GM03348 (cell line): ENCODE measurements around the gene FBLN5.
A peak's percentile ranks its signal among the peaks of the same experiment; 100 is the strongest.

Experiments
- DNase-seq: peaks from one replicate; pipeline ENCODE4 v3.0.0; 2012; ENCODE audit warnings: low spot score

The FBLN5 gene

DNA sequence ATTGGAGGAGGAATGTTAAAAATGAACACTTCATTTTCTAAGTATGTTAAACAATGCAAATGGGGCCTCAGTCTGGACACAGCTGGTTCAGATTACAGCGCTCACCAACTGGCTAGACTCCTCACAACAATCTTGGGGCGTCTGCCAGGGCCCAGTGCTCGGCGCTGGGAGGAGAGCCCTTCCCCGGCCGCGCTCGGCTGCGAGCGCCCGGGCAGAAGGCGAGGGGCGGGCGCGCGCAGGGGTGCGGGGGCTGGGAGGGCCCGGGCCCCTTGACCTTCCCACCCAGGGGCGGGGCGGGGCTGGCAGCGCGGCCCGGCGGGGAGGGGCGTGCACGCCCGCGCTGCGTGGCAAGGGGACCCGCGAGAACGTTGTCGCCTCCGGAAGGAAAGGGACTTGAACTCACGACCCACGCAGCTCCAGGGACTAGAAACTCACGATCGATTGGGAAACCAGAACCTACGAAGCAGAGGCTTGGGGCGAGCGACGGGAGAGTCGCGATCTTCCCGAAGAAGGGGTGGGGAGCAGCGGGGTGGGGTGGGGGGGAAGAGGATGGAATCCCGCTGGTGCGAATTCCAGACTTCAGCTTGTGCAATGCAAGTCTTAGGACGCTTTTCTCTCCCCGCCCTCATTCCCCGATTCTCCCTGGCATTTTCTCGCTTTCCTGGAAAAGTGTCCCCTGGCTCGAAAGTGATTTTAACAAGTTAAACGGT is at the start of gene FBLN5:
Gene FBLN5 (minus strand): TSS at position 220 of the 710 bp plus-strand sequence. CDS start 465 bp downstream, outside the sequence.
- DNase-seq = peak; percentile 92

- peak; percentile 80 for DNase-seq
These were observed 49.5 kb upstream of the FBLN5 start for GRCh38 chr14:91996948-91997371.

DNA sequence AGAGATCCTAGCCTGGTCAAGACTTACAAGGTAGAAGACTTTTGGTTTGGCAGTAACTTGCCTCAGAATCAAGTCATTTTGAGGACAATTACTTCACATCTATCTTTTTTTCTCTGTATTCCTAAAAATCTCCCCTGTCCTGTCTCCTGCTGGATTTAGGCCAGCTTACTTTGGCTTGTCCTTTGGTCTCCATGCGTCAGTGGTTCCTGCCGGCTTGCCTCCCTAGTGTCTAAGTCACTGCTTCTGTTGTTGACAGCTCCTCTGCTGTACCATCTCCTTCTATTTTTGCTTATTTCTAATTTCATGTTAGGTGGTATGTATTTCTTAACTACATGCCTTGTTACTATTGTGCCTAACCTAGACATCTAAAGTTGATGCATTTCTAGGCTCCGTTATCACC is 39.7 kb upstream of the FBLN5 start:
- DNase-seq = no peak

DNA sequence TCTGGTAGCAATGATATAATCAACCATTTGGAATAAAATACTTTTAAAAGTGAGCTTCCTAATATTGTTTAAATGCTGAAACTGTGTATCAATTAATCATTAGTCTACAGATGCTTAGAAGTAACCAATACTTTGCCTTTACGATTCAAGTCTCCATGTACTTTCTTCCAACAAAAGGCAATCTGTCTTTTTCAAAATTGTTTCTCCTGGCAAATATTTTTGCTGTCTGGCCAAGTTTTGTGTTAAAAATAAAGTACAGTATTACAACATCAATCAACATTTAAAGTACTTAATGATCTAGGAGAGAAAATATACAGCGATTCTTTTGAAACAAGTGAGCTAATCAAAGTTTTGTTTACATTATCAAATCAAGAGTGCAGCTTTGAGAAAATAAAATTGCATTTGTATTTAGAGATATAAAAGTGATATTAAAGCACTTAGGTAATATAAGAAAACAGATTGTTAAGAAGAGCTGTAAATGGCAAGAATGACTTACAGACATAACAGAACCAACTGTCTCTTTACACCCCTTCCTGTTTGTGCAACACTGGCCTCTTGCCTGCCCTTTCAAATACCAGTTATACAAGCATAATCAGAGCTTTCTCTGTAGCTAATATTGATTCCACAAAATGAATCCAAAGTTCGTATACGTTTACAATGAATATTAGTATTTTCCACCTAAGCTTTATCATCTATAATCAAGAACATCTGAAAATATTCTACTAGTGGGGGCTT is 38.2 kb upstream of the FBLN5 start:
- peak; percentile 29 for DNase-seq

DNA sequence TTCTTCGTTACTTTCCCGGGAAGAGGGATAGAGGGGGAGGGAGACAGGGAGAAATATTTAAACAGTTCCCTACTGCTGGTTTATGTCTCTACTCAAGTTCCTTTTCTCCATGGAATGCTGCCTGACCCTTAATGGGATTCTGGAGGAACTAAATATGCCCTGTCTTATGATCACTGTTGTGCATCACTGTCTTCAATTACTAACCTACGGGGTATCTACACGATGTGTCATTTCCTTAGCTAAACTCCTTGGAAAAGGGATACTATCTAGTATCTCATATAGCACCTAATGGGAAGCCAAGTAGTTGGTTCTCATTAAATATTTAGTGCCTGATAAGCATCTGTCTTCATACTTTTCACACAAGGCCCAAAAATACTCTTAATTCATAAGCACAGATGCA is 37.5 kb upstream of the FBLN5 start:
- peak; percentile 31 for DNase-seq

GRCh38 chr14:91983588-91983987 is 36.1 kb upstream of the FBLN5 start:
- DNase-seq = no peak

DNA sequence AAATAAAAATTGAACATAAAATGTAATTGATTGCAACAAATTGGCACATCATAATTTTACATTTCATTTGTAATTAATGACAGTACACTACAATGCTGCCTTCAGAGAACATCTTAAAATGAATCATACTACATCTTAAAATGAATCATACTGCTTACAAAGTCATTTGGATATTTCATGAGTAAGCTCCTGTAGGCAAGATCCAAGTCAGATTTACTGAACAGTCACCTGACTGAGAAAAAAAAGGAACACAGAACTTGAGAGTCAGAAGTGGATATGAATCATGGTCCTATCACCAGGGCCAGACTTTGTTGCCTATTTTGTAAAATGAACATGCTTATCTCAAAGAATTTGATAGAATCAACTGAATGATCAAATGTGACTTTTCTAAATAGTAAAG is 32.7 kb upstream of the FBLN5 start:
- DNase-seq = peak; percentile 76

DNA sequence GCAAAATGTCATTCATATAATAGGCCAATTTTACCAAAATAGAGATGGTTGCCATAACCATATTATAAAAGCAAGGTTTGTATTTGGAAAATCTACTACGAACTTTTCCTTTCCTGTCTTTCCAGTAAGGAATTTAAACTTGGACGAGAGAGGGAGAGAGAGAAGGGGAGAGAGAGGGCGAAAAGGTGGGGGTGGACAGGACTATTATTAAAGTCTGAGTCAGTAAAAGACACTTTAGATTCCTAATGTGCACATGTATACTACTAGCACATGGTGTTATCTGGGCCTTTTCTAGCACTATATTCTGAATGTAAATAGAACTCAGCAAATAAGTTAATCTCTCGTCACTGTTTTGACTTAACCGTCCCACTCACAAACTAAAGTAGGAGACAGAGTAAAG is 30.4 kb upstream of the FBLN5 start:
- no peak for DNase-seq

GRCh38 chr14:91975763-91976162 is 28.3 kb upstream of the FBLN5 start:
- DNase-seq = no peak

DNA sequence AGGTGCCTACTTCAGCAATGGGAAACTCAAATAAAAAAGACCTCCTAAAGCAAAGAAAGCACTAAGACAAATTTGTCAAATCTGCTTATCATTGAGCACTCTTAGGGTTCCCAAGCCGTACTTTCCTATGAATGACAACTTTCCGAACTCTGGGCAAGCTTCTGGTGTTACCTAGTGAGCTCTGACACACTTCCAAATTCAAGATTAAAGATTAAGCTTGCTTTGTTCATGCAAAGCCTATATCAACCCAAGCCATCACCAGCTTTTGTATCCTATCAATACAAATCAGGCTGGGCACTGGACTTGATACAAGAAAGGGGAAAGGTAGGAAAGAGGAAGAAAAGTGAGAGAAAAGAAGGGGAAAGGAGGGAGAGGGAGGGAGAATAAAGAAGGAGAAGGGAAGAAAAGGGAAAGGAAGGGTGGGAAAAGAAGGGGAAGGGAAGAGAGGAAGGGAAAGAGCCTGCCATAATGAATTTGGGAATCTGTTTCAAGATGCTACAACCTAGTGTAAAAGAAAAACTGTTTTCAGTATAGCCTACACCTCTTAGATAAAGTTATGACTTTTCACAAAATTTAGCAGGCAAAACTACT is 23.8 kb upstream of the FBLN5 start:
- DNase-seq = no peak

- no peak for DNase-seq
These were observed 20.8 kb upstream of the FBLN5 start for GRCh38 chr14:91968280-91968679.

GRCh38 chr14:91964724-91965123 is 17.2 kb upstream of the FBLN5 start:
- DNase-seq = no peak

- DNase-seq = no peak
These were observed 16.5 kb upstream of the FBLN5 start for GRCh38 chr14:91964011-91964410.

GRCh38 chr14:91963465-91963864 is 16.0 kb upstream of the FBLN5 start:
- no peak for DNase-seq

DNA sequence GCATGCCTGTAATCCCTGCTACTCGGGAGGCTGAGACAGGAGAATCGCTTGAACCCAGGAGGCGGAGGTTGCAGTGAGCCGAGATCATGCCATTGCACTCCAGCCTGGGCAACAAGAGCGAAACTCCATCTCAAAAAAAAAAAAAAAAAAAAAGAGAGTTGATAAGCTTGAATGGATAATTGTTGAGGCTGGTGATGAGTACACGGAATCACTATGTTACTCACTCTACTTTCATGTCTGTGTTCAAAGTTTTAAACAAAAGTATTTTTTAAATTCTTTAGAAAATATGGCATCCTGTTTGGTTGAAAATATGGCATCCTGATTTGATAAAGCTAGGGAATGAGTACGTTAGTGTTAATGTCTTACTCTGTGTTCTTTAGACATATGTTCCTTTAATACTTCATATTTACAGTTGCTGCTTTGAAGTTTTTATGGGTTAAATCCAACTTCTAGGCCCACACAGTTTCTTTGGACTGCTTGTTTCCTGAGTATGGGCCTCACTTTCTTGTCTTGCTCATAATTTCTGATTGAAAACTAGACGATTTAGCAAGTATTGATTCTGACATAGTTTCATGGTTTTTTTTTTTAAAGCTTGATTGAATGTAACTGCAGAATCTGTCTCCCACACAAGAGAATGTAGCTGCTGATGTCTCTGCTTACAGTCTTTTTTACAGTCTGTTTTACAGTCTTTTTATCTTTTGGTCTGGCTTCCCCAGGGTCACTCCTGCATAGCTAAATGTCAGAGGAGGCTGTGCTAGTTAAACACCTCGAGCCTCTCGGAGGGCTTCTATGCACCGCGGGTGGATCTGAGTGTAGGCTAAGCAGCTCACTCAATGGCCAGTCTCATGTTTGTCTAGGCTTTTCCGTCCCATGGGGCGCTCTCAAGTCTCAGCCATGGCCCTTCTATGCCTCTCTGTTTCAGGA is 14.1 kb upstream of the FBLN5 start:
- DNase-seq = no peak

GRCh38 chr14:91957876-91958313 is 10.4 kb upstream of the FBLN5 start:
- DNase-seq = no peak

DNA sequence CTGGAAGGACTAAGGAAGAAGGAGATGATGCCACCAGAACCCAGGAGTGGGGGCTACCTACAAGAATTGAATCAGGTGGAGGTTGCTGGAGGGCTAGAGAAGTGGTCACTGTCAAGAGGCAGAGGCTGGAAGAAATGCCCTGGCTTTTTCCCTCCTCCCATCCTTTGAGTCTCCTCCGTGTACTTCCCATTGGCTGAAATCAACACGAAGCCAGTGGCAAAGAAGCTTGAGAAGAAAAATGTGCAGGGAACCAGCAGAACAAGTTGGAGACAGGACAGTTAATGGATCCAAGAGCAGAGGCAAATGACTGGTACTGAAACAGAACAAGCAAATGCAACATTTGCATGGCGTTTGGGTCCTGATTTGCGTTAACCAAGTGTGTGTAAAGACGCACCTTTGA is 9.1 kb upstream of the FBLN5 start:
- no peak for DNase-seq

DNA sequence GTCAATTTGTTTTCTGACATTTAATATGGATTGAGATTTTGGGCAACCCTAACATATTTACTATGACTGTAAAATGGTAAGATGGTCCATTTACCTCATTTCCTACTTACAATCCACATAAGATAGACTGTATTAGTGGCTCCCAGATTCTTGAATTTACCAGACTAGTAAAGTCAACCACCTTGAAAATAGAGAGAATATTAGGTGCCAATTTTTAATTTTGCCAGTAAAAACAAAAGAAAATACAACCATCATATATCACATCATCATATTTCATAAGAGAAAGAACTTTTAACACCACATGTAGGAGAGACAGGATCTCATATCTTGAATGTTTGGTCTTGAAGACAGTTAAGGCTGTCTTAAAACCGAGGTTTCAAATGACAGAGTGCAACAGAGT is 7.7 kb upstream of the FBLN5 start:
- DNase-seq = no peak

- no peak for DNase-seq
These were observed 5.9 kb upstream of the FBLN5 start for GRCh38 chr14:91953170-91953985.

GRCh38 chr14:91946622-91947474 is 646 bp downstream of the FBLN5 start:
- DNase-seq = peak; percentile 47
